GM19395 (cell line): ENCODE data around the gene SLC24A5.

Experiments used
- ATAC-seq: cut with Tn5 transposase; IDR thresholded peaks from one replicate; pipeline ENCODE4 v1.9.1; 2021; ENCODE audit warnings: mild to moderate bottlenecking, moderate library complexity; ENCODE audit not compliant: unreplicated experiment

The SLC24A5 gene

DNA sequence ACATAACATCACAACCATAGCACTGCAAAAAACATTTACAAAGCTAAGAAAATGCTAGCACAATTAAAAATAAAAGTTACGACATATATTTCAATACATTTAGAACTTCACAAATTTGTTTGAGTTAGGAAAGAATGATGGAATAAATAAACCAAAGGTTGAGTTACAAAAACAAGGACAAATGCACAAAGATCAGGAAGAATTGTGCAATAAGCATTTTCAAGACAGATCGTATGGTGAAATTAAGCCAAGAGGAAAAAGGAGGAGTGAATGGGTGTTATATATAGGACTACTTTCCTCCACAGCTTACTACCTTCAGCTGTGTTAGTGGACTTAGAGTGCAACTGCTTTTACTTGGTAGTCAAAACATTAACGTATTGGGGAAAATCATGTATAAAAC lies 64.7 kb downstream of the SLC24A5 start:
- ATAC-seq, result no peak

DNA sequence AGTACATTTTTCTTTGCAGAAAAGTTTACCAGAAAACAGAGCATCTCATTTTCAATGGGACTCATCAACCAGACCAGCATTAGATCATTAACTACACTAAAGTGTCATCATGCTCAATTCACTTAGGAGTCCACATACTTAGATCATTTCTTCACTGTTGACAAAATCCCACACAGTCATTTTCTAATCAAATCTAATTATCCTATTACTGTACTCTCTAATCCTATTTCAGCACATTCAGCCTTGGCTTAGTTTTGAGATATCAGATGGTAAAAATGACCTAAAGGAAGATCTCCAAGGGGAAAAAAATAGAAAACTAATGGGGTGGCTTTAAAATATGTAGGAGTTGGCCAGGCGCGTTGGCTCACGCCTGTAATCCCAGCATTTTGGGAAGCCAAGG lies 65.5 kb downstream of the SLC24A5 start:
- ATAC-seq, result no peak

DNA sequence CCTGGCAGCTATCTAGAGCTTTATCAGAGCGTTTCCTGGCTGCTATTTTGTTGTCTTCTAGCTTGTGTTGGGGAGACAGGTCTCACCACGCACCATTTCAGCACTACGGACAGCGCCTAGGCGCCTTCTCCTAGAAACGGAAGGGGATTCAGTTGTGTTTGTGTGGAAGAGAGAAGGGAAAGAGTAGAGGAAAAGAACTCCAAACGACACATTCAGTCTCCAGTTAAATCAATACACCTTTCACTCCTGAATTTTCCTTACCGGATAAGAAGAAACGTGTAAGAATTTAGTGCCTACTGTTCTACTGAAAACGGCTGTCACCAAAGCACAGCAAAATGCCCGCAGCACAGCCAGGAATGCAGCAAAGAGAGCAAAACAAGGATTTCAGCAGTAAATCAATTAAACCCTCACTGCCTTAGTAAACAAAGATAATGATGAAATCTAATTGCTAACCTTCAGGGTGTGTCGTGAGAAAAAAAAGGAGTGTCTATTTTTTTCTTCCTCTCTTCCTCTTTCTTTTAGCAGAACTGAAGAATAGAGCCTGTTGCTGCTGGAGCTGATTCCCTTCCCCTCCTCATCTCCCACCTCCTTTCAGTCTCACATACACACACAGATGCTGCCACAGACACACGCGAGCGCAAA lies 70.3 kb downstream of the SLC24A5 start:
- peak; percentile 53 for ATAC-seq

DNA sequence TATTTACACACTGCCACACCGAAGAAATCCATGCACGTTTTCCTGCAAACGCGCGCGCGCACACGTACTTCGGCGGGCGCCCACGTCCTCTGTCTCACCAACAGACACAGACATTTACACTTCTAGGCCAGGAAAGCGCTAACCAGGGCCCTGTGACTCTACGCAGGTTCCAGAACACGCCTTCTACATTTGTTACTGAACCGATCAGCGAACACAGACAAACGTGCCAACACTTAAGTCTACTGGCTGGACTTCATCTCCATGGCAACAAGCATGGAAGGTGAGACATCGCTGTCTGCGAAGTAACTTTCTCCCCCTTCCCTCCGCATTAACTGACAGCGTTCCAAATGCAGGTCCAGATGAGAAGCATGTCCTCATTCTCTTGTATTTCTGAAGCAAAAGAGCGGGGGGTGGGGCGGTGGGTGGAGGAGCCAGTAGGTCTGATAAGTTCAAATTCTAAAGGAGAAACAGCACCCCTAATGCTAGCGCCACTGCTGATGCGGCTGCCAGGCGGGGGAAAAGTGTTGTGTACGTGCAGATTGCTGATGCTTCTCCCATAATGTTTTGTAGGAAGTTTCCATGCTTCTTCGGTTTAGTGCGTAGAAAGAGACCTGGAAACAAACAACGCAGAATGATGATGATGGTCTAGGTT lies 70.9 kb downstream of the SLC24A5 start, which contains the start of gene CTXN2:
Gene CTXN2 (plus strand): TSS at position 92 of the 652 bp plus-strand sequence. CDS start 9,636 bp downstream, outside the sequence.
- no peak for ATAC-seq
